Inflammatory macrophage (primary cell): Measurements from ENCODE around the gene CD300LG.
"Not testable (repeated sequence)": the region's sequence is repeated elsewhere in the genome, so short reads cannot be mapped to it uniquely, and the experiment has no call there.

ENCODE experiments used
- DNase-seq, 2 donors: peaks; one replicate each; pipeline ENCODE4 v3.0.0-alpha.2; 2020 to 2022

Gene CD300LG

GRCh38 chr17:43855061-43855460, 8.1 kb downstream of the CD300LG start:
- no peak for DNase-seq

GRCh38 chr17:43856141-43856540, 9.2 kb downstream of the CD300LG start:
- DNase-seq: no peak

- no peak for DNase-seq
Observed at GRCh38 chr17:43857141-43857540, 10.2 kb downstream of the CD300LG start.

- DNase-seq: no peak
Observed at GRCh38 chr17:43857957-43858600, 11.1 kb downstream of the CD300LG start.

- DNase-seq: no peak
Observed at GRCh38 chr17:43860077-43860725, 13.2 kb downstream of the CD300LG start.

- no peak for DNase-seq
Observed at GRCh38 chr17:43860927-43861622, 14.1 kb downstream of the CD300LG start.

GRCh38 chr17:43861960-43862359, 15.0 kb downstream of the CD300LG start:
- no peak for DNase-seq

GRCh38 chr17:43864161-43864984, 17.4 kb downstream of the CD300LG start:
- no peak for DNase-seq

GRCh38 chr17:43868226-43868994, 21.4 kb downstream of the CD300LG start:
- peak; percentile 76 to 78 for DNase-seq

GRCh38 chr17:43869031-43869430, 22.1 kb downstream of the CD300LG start:
- DNase-seq: not testable (repeated sequence)

GRCh38 chr17:43871946-43872690, 25.1 kb downstream of the CD300LG start:
- no peak for DNase-seq

GRCh38 chr17:43873091-43873490, 26.1 kb downstream of the CD300LG start:
- no peak for DNase-seq

- no peak for DNase-seq
Observed at GRCh38 chr17:43873815-43874214, 26.8 kb downstream of the CD300LG start.

GRCh38 chr17:43874293-43874692, 27.3 kb downstream of the CD300LG start:
- no peak for DNase-seq

GRCh38 chr17:43875476-43876147, 28.6 kb downstream of the CD300LG start:
- DNase-seq: no peak

GRCh38 chr17:43877031-43877430, 30.1 kb downstream of the CD300LG start:
- DNase-seq: no peak

GRCh38 chr17:43877451-43878155, 30.6 kb downstream of the CD300LG start:
- DNase-seq: no peak

- DNase-seq: peak; percentile 68 to 75
Observed at GRCh38 chr17:43878260-43879175, 31.5 kb downstream of the CD300LG start.
